T-helper 2 cell treated with Interferon-gamma antibody and Interleukin-4, amounts not matched to agents 5 μg/mL and 100 μg/mL, for 36 hours (primary cell): Measurements from ENCODE around the gene FAM25A.

Experiments used
- DNase-seq: peaks from one replicate; pipeline ENCODE4 v3.0.0; 2021; ENCODE audit warnings: low spot score
- H3K27ac Mint-ChIP-seq: one replicate; pipeline ENCODE4 v1.8.0; 2021; ENCODE audit warnings: mild to moderate bottlenecking, mixed read lengths
- H3K27me3 Mint-ChIP-seq: one replicate; pipeline ENCODE4 v1.8.0; 2021; ENCODE audit warnings: low read depth, mixed read lengths
- H3K36me3 Mint-ChIP-seq: one replicate; pipeline ENCODE4 v1.8.0; 2021; ENCODE audit warnings: low read depth, mixed read lengths
- H3K4me1 Mint-ChIP-seq: one replicate; pipeline ENCODE4 v1.8.0; 2021; ENCODE audit warnings: low read depth, mixed read lengths
- H3K4me3 Mint-ChIP-seq: one replicate; pipeline ENCODE4 v1.8.0; 2022; ENCODE audit warnings: mild to moderate bottlenecking, moderate library complexity, mixed read lengths
- H3K9me3 Mint-ChIP-seq: one replicate; pipeline ENCODE4 v1.8.0; 2021; ENCODE audit warnings: mixed read lengths

FAM25A gene

DNA sequence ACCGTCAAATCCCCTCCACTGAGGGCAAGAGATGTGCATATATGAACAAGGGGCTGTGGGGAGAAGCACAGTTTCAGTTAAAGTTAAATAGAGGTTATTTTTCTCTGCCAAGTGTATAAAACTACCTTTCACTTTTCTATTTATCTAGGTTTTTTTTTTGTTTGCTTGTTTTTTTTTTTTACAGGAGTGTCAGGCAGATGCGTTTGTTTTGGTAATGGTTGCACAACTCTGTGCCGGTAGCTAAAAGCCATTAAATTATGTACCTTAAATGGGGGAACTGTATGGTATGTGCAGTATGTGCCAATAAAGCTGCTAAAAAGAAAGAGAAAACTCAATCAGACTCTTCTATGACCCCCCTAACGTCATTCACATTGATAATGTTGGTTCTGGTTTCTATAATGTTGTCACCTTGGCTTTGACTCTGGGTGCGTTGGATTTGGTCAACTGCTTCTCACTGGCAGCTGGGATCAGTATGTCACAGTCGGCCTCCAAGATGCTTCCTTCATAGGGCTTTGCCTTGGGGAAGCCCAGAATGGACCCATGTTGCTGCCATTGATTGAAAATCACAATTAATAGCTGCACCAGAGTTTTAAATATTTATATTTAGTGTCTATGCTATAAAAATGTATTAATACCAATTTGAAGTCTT, 40.3 kb downstream of the FAM25A start:
- H3K27me3 Mint-ChIP-seq, result no peaks in the 10 kb centered on the region
- H3K9me3 Mint-ChIP-seq, result no peaks in the 10 kb centered on the region
- H3K4me1 Mint-ChIP-seq, result no peaks in the 10 kb centered on the region
- DNase-seq, result no peak
- no peak overlapping the region for H3K4me3 Mint-ChIP-seq
- no peak overlapping the region for H3K27ac Mint-ChIP-seq
- H3K36me3 Mint-ChIP-seq, result peaks cover 57% of the 10 kb centered on the region

DNA sequence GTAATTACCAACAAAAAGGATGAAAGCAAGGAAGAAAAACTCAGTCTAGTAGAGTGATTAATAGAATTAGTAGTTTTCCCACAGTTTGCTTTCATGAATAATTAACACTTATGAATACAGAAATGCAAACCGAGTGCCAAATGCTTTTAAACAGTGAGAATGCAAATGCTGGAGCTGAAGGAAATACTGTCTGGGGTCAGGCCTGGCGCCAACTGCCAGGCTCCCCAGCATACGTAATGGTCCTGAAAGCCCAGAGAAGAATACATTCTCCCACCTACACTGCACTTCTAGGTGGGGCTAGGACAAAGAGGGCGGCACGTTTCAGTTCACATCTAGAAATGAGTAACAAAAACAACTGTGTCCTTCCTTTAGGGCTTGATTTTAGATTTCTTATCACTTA, 44.6 kb downstream of the FAM25A start:
- Mint-ChIP-seq H3K4me3 (no peak overlapping the region), H3K9me3 (no peaks in the 10 kb centered on the region), H3K36me3 (peaks cover 60% of the 10 kb centered on the region), H3K27me3 (no peaks in the 10 kb centered on the region), H3K27ac (no peak overlapping the region), H3K4me1 (peaks cover 3% of the 10 kb centered on the region)
- DNase-seq, result no peak

DNA sequence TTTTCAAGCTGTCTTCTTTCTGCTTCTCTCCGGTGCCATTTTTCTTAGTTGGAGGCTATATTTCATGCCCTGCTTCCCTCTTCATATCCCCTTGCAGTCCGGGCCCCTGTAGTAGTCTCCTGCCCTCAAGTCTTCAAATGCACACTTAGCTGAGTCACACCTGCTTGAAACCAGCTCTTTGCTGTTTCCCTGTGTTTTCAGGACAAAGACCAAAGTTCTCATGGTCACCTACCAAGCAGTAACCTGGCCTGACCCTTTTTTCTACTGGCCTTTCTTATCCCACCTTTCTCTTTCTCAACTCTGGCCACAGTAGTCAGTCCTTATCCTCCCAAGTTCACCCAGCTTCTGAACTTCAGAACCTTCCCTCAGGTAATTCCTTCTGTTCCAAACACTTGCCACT, 46.1 kb downstream of the FAM25A start:
- Mint-ChIP-seq H3K36me3 (peaks cover 50% of the 10 kb centered on the region), H3K4me3 (no peak overlapping the region), H3K9me3 (no peaks in the 10 kb centered on the region), H3K27me3 (no peaks in the 10 kb centered on the region), H3K4me1 (peaks cover 3% of the 10 kb centered on the region), H3K27ac (peak overlapping the region; percentile 2)
- no peak for DNase-seq

DNA sequence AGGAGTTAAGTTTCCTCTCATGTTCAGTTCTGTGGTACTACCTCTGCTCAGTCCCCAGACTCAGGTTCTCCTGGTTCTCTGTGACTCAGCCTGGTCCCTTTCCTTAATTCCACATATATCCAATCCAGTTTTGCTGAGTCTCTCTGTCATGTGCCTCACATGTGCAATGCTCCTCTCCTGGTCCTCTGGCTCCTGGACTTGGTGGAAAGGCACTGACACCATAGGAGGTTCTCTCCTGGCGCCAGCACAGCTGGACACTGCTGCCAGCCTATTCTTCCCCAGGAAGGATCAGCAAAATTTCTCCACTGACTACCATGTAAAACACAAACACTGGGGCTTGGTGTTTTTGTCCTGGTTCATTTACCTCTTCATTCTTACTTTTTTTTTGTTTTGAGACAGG, 46.8 kb downstream of the FAM25A start:
- H3K27ac Mint-ChIP-seq, result no peak overlapping the region
- peaks cover 56% of the 10 kb centered on the region for H3K36me3 Mint-ChIP-seq
- H3K4me1 Mint-ChIP-seq, result peaks cover 3% of the 10 kb centered on the region
- no peaks in the 10 kb centered on the region for H3K9me3 Mint-ChIP-seq
- no peaks in the 10 kb centered on the region for H3K27me3 Mint-ChIP-seq
- no peak overlapping the region for H3K4me3 Mint-ChIP-seq
- no peak for DNase-seq

- Mint-ChIP-seq H3K9me3 (no peaks in the 10 kb centered on the region), H3K4me1 (peaks cover 3% of the 10 kb centered on the region), H3K36me3 (peaks cover 56% of the 10 kb centered on the region), H3K27ac (no peak overlapping the region), H3K4me3 (no peak overlapping the region), H3K27me3 (no peaks in the 10 kb centered on the region)
- no peak for DNase-seq
Observed at GRCh38 chr10:87068281-87068680, 48.2 kb downstream of the FAM25A start.

GRCh38 chr10:87072449-87072848, 52.4 kb downstream of the FAM25A start:
- Mint-ChIP-seq H3K36me3 (peaks cover 29% of the 10 kb centered on the region), H3K27ac (no peak overlapping the region), H3K4me1 (no peaks in the 10 kb centered on the region)

More at GRCh38 chr10:87072449-87072848, 52.4 kb downstream of the FAM25A start:
- no peak for DNase-seq
- H3K27me3 Mint-ChIP-seq, result no peaks in the 10 kb centered on the region
- no peak overlapping the region for H3K4me3 Mint-ChIP-seq
- H3K9me3 Mint-ChIP-seq, result no peaks in the 10 kb centered on the region
